ENCODE measurements around the gene S1PR5. TPM values are rescaled to one million over a fixed set of nuclear protein-coding genes. Genes with fewer than 3 reads are reported as not detected.

S1PR5 gene
- polyA plus RNA-seq, 1 donor (not counting 4 experiments of a cell fraction or from before 2014, with no cell fraction given), result 10.5 TPM

GRCh38 chr19:10553943-10554381, 36.7 kb upstream of the S1PR5 start:
- FAIRE-seq, result peak; percentile 98
- H3K36me3 ChIP-seq (ENCODE audit: control insufficient read depth in 2 of 2, extremely low read depth in 1 of 2, insufficient read depth in 2 of 2, low read length in 2 of 2), result peaks cover 26 to 52% of the 10 kb centered on the region in 2 experiments
- peak overlapping the region; percentile 40 for H3K4me2 ChIP-seq (ENCODE audit: control insufficient read depth, extremely low read depth, insufficient read depth, low read depth, low read length)

GRCh38 chr19:10553087-10553667, 35.9 kb upstream of the S1PR5 start:
- Histone ChIP-seq H3K79me2 (ENCODE audit: control insufficient read depth, insufficient read depth, low read length) (peaks cover 2% of the 10 kb centered on the region), H3K4me3 (ENCODE audit: control insufficient read depth in 2 of 3, extremely low read depth in 1 of 3, insufficient read depth in 2 of 3, low read depth in 1 of 3, low read length in 3 of 3) (no peak overlapping the region), H3K4me2 (ENCODE audit: control insufficient read depth, extremely low read depth, insufficient read depth, low read depth, low read length) (no peak overlapping the region), H3K27me3 (ENCODE audit: control insufficient read depth, extremely low read depth, insufficient read depth, low read length) (no peaks in the 10 kb centered on the region), H3K36me3 (ENCODE audit: control insufficient read depth in 2 of 2, extremely low read depth in 1 of 2, insufficient read depth in 2 of 2, low read length in 2 of 2) (peaks cover 31 to 48% of the 10 kb centered on the region in 2 experiments), H2AFZ (ENCODE audit: control insufficient read depth, low read length) (no peak overlapping the region), H3K27ac (ENCODE audit: control insufficient read depth, insufficient read depth, low read length) (no peak overlapping the region), H4K20me1 (ENCODE audit: control insufficient read depth, extremely low read depth, insufficient read depth, low read length) (peaks cover 13% of the 10 kb centered on the region), H3K9me1 (ENCODE audit: control insufficient read depth, extremely low read depth, insufficient read depth, low read length) (no peaks in the 10 kb centered on the region), H3K9ac (ENCODE audit: control insufficient read depth, extremely low read depth, insufficient read depth, low read length) (no peak overlapping the region), H3K4me1 (ENCODE audit: control insufficient read depth, extremely low read depth, insufficient read depth, low read length) (peaks cover 34% of the 10 kb centered on the region), H3K9me3 (ENCODE audit: control insufficient read depth, low read depth, low read length) (no peaks in the 10 kb centered on the region)
- no peak for DNase-seq (ENCODE audit: low read depth, low spot score)
- TF ChIP-seq EZH2 (IDR thresholded peaks at IDR 0.05; ENCODE audit: low read length) (no peak), CTCF (optimal IDR thresholded peaks at IDR 0.05 in 1 of 3, IDR thresholded peaks at IDR 0.05 in 1 of 3, conservative IDR thresholded peaks at IDR 0.05 in 1 of 3; ENCODE audit: extremely low read depth in 1 of 3, insufficient read depth in 2 of 3, low read length in 3 of 3) (no peak)
- FAIRE-seq, result no peak
- dilution Hi-C loops (cut with MboI; ENCODE audit: extremely low pct_ligation_motif_present, low sequenced_read_pairs), result no loop called here

More at GRCh38 chr19:10553943-10554381, 36.7 kb upstream of the S1PR5 start:
- no peak for TF ChIP-seq EZH2 (IDR thresholded peaks at IDR 0.05; ENCODE audit: low read length)
- TF ChIP-seq CTCF (optimal IDR thresholded peaks at IDR 0.05 in 1 of 3, IDR thresholded peaks at IDR 0.05 in 1 of 3, conservative IDR thresholded peaks at IDR 0.05 in 1 of 3; ENCODE audit: extremely low read depth in 1 of 3, insufficient read depth in 2 of 3, low read length in 3 of 3), result no peak
- H4K20me1 ChIP-seq (ENCODE audit: control insufficient read depth, extremely low read depth, insufficient read depth, low read length), result peaks cover 13% of the 10 kb centered on the region
- peaks cover 2% of the 10 kb centered on the region for H3K79me2 ChIP-seq (ENCODE audit: control insufficient read depth, insufficient read depth, low read length)
- H3K27ac ChIP-seq (ENCODE audit: control insufficient read depth, insufficient read depth, low read length), result peak overlapping the region; percentile 65
- no peak overlapping the region for H2AFZ ChIP-seq (ENCODE audit: control insufficient read depth, low read length)
- peak; percentile 76 for DNase-seq (ENCODE audit: low read depth, low spot score)
- no peaks in the 10 kb centered on the region for H3K9me1 ChIP-seq (ENCODE audit: control insufficient read depth, extremely low read depth, insufficient read depth, low read length)
- H3K9ac ChIP-seq (ENCODE audit: control insufficient read depth, extremely low read depth, insufficient read depth, low read length), result no peak overlapping the region
- dilution Hi-C loops (cut with MboI; ENCODE audit: extremely low pct_ligation_motif_present, low sequenced_read_pairs), result no loop called here
- H3K27me3 ChIP-seq (ENCODE audit: control insufficient read depth, extremely low read depth, insufficient read depth, low read length), result no peaks in the 10 kb centered on the region
- no peak overlapping the region for H3K4me3 ChIP-seq (ENCODE audit: control insufficient read depth in 2 of 3, extremely low read depth in 1 of 3, insufficient read depth in 2 of 3, low read depth in 1 of 3, low read length in 3 of 3)
- H3K4me1 ChIP-seq (ENCODE audit: control insufficient read depth, extremely low read depth, insufficient read depth, low read length), result peaks cover 34% of the 10 kb centered on the region
- no peaks in the 10 kb centered on the region for H3K9me3 ChIP-seq (ENCODE audit: control insufficient read depth, low read depth, low read length)
